ENCODE results near the gene VIPR2.

The VIPR2 gene

GRCh38 chr7:159108491-159108890 is 36.2 kb downstream of the VIPR2 start:
- Histone ChIP-seq H3K9ac (ENCODE audit: low read depth, low read length, poor library complexity) (no peak overlapping the region), H2BK120ac (ENCODE audit: low read depth, low read length) (no peak overlapping the region), H3K27me3 (ENCODE audit: control insufficient read depth in 3 of 3, insufficient read depth in 3 of 3, low read depth in 1 of 3, low read length in 3 of 3) (peaks cover 0 to 50% (median 0%) of the 10 kb centered on the region in 3 experiments), H3K36me3 (replicated peaks in 1 of 2; ENCODE audit: control insufficient read depth in 2 of 2, insufficient read depth in 2 of 2, low read length in 2 of 2) (no peaks in the 10 kb centered on the region), H3K79me1 (ENCODE audit: low read depth, low read length) (peaks cover 3% of the 10 kb centered on the region), H3K27ac (replicated peaks; ENCODE audit: low read length) (no peak overlapping the region), H4K91ac (ENCODE audit: low read depth, low read length, poor library complexity) (no peak overlapping the region), H2BK12ac (ENCODE audit: low read length) (no peak overlapping the region), H4K8ac (ENCODE audit: low read depth, low read length) (no peak overlapping the region), H3K9me3 (replicated peaks in 1 of 2; ENCODE audit: control insufficient read depth in 2 of 2, insufficient read depth in 1 of 2, low read depth in 1 of 2, low read length in 2 of 2) (no peaks in the 10 kb centered on the region), H3K18ac (ENCODE audit: low read length) (peak overlapping the region; percentile 21), H3K4me2 (ENCODE audit: insufficient read depth, low read length, poor library complexity, severe bottlenecking) (no peak overlapping the region), H2BK15ac (ENCODE audit: low read length) (no peak overlapping the region), H2AK5ac (ENCODE audit: low read depth, low read length) (no peak overlapping the region), H3K23ac (ENCODE audit: low read depth, low read length, poor library complexity) (no peak overlapping the region), H3K14ac (ENCODE audit: low read length) (no peak overlapping the region), H3K4me3 (ENCODE audit: low read length in 2 of 2) (no peak overlapping the region), H2BK5ac (ENCODE audit: low read length) (no peak overlapping the region), H3K4me1 (ENCODE audit: control insufficient read depth in 2 of 2, insufficient read depth in 1 of 2, low read depth in 1 of 2, low read length in 2 of 2) (peaks cover 0 to 21% of the 10 kb centered on the region in 2 donors), H2AFZ (ENCODE audit: low read length) (no peak overlapping the region), H3K4ac (ENCODE audit: low read length) (no peak overlapping the region)
- DNase-seq (ENCODE audit: low spot score): no peak
- WGBS, 2 donors (ENCODE audit: extremely low coverage in 2 of 2, insufficient read length in 2 of 2, insufficient replicate concordance in 1 of 2): no CpG with 5 or more reads among the region's 2 CpGs

GRCh38 chr7:159107161-159107892 is 37.3 kb downstream of the VIPR2 start:
- Histone ChIP-seq H2BK120ac (ENCODE audit: low read depth, low read length) (peak overlapping the region; percentile 9), H3K14ac (ENCODE audit: low read length) (peak overlapping the region; percentile 98), H4K91ac (ENCODE audit: low read depth, low read length, poor library complexity) (peak overlapping the region; percentile 90), H3K4ac (ENCODE audit: low read length) (peak overlapping the region; percentile 25), H3K4me3 (ENCODE audit: low read length in 2 of 2) (no peak overlapping the region), H3K36me3 (replicated peaks in 1 of 2; ENCODE audit: control insufficient read depth in 2 of 2, insufficient read depth in 2 of 2, low read length in 2 of 2) (no peaks in the 10 kb centered on the region), H3K4me1 (ENCODE audit: control insufficient read depth in 2 of 2, insufficient read depth in 1 of 2, low read depth in 1 of 2, low read length in 2 of 2) (peaks cover 0 to 20% of the 10 kb centered on the region in 2 donors), H3K79me1 (ENCODE audit: low read depth, low read length) (peaks cover 3% of the 10 kb centered on the region), H2BK15ac (ENCODE audit: low read length) (peak overlapping the region; percentile 94), H3K23ac (ENCODE audit: low read depth, low read length, poor library complexity) (peak overlapping the region; percentile 77), H3K27me3 (ENCODE audit: control insufficient read depth in 3 of 3, insufficient read depth in 3 of 3, low read depth in 1 of 3, low read length in 3 of 3) (peaks cover 0 to 38% (median 0%) of the 10 kb centered on the region in 3 experiments), H2BK12ac (ENCODE audit: low read length) (peak overlapping the region; percentile 96), H3K9ac (ENCODE audit: low read depth, low read length, poor library complexity) (peak overlapping the region; percentile 30), H3K18ac (ENCODE audit: low read length) (peak overlapping the region; percentile 84), H2AK5ac (ENCODE audit: low read depth, low read length) (peak overlapping the region; percentile 95), H3K9me3 (replicated peaks in 1 of 2; ENCODE audit: control insufficient read depth in 2 of 2, insufficient read depth in 1 of 2, low read depth in 1 of 2, low read length in 2 of 2) (no peaks in the 10 kb centered on the region), H2AFZ (ENCODE audit: low read length) (no peak overlapping the region), H3K4me2 (ENCODE audit: insufficient read depth, low read length, poor library complexity, severe bottlenecking) (no peak overlapping the region), H4K8ac (ENCODE audit: low read depth, low read length) (no peak overlapping the region), H3K27ac (replicated peaks; ENCODE audit: low read length) (no peak overlapping the region), H2BK5ac (ENCODE audit: low read length) (peak overlapping the region; percentile 70)
- no CpG with 5 or more reads among the region's 13 CpGs for WGBS, 2 donors (ENCODE audit: extremely low coverage in 2 of 2, insufficient read length in 2 of 2, insufficient replicate concordance in 1 of 2)
- DNase-seq (ENCODE audit: low spot score): no peak

GRCh38 chr7:159105832-159106811 is 38.5 kb downstream of the VIPR2 start:
- no peak overlapping the region for H3K4me3 ChIP-seq (ENCODE audit: low read length in 2 of 2)
- H3K27ac ChIP-seq (replicated peaks; ENCODE audit: low read length): no peak overlapping the region
- peak; percentile 37 for DNase-seq (ENCODE audit: low spot score)
- peaks cover 0 to 20% of the 10 kb centered on the region in 2 donors for H3K4me1 ChIP-seq (ENCODE audit: control insufficient read depth in 2 of 2, insufficient read depth in 1 of 2, low read depth in 1 of 2, low read length in 2 of 2)
- peak overlapping the region; percentile 94 for H2BK15ac ChIP-seq (ENCODE audit: low read length)
- peak overlapping the region; percentile 96 for H2BK12ac ChIP-seq (ENCODE audit: low read length)
- H3K36me3 ChIP-seq (replicated peaks in 1 of 2; ENCODE audit: control insufficient read depth in 2 of 2, insufficient read depth in 2 of 2, low read length in 2 of 2): no peaks in the 10 kb centered on the region
- no peak overlapping the region for H2BK5ac ChIP-seq (ENCODE audit: low read length)
- H2AFZ ChIP-seq (ENCODE audit: low read length): no peak overlapping the region
- H3K23ac ChIP-seq (ENCODE audit: low read depth, low read length, poor library complexity): peak overlapping the region; percentile 34
- peaks cover 3% of the 10 kb centered on the region for H3K79me1 ChIP-seq (ENCODE audit: low read depth, low read length)
- H4K91ac ChIP-seq (ENCODE audit: low read depth, low read length, poor library complexity): no peak overlapping the region
- no peak overlapping the region for H3K4ac ChIP-seq (ENCODE audit: low read length)
- peak overlapping the region; percentile 95 for H2AK5ac ChIP-seq (ENCODE audit: low read depth, low read length)
- no peaks in the 10 kb centered on the region for H3K9me3 ChIP-seq (replicated peaks in 1 of 2; ENCODE audit: control insufficient read depth in 2 of 2, insufficient read depth in 1 of 2, low read depth in 1 of 2, low read length in 2 of 2)
- H3K27me3 ChIP-seq (ENCODE audit: control insufficient read depth in 3 of 3, insufficient read depth in 3 of 3, low read depth in 1 of 3, low read length in 3 of 3): peaks cover 0 to 31% (median 0%) of the 10 kb centered on the region in 3 experiments
- no peak overlapping the region for H3K9ac ChIP-seq (ENCODE audit: low read depth, low read length, poor library complexity)
- peak overlapping the region; percentile 98 for H3K14ac ChIP-seq (ENCODE audit: low read length)
- H3K18ac ChIP-seq (ENCODE audit: low read length): peak overlapping the region; percentile 84
- H4K8ac ChIP-seq (ENCODE audit: low read depth, low read length): no peak overlapping the region
- no peak overlapping the region for H3K4me2 ChIP-seq (ENCODE audit: insufficient read depth, low read length, poor library complexity, severe bottlenecking)
- no CpG with 5 or more reads among the region's 13 CpGs for WGBS, 2 donors (ENCODE audit: extremely low coverage in 2 of 2, insufficient read length in 2 of 2, insufficient replicate concordance in 1 of 2)
- H2BK120ac ChIP-seq (ENCODE audit: low read depth, low read length): no peak overlapping the region
